ENCODE data around the gene TPCN2.

Gene TPCN2

GRCh38 chr11:69010964-69011623 lies 37.6 kb upstream of the TPCN2 start:
- peak; percentile 52 for DNase-seq

- no peak for DNase-seq
These were observed 37.1 kb upstream of the TPCN2 start for GRCh38 chr11:69011624-69012091.

GRCh38 chr11:69012092-69013008 lies 36.4 kb upstream of the TPCN2 start:
- DNase-seq: no peak

- peak; percentile 40 for DNase-seq
These were observed 35.5 kb upstream of the TPCN2 start, which contains the start of gene MRGPRF for GRCh38 chr11:69013009-69013951. TSS of gene MRGPRF (minus strand) at chr11:69013246. CDS start at chr11:69009901, 3,345 bp downstream.

GRCh38 chr11:69014084-69014851 lies 34.5 kb upstream of the TPCN2 start:
- DNase-seq: no peak

GRCh38 chr11:69014898-69015549 lies 33.7 kb upstream of the TPCN2 start:
- no peak for DNase-seq

- no peak for DNase-seq
These were observed 30.8 kb upstream of the TPCN2 start for GRCh38 chr11:69017951-69018350.

- no peak for DNase-seq
These were observed 29.8 kb upstream of the TPCN2 start for GRCh38 chr11:69018924-69019323.

GRCh38 chr11:69022260-69022659 lies 26.5 kb upstream of the TPCN2 start:
- no peak for DNase-seq

- DNase-seq: no peak
These were observed 24.2 kb upstream of the TPCN2 start for GRCh38 chr11:69024509-69024908.

- DNase-seq: no peak
These were observed 20.9 kb upstream of the TPCN2 start for GRCh38 chr11:69027704-69028372.

GRCh38 chr11:69030301-69030700 lies 18.4 kb upstream of the TPCN2 start:
- no peak for DNase-seq

GRCh38 chr11:69032833-69033232 lies 15.9 kb upstream of the TPCN2 start:
- DNase-seq: no peak

- no peak for DNase-seq
These were observed 15.3 kb upstream of the TPCN2 start for GRCh38 chr11:69033431-69033830.

GRCh38 chr11:69034123-69034867 lies 14.4 kb upstream of the TPCN2 start:
- no peak for DNase-seq

- no peak for DNase-seq
These were observed 13.4 kb upstream of the TPCN2 start for GRCh38 chr11:69035150-69035945.

- no peak for DNase-seq
These were observed 12.8 kb upstream of the TPCN2 start for GRCh38 chr11:69035946-69036340.

- DNase-seq: peak; percentile 30
These were observed 11.7 kb upstream of the TPCN2 start for GRCh38 chr11:69037074-69037473.

- no peak for DNase-seq
These were observed 11.2 kb upstream of the TPCN2 start for GRCh38 chr11:69037544-69037943.
